Effector memory CD4-positive, alpha-beta T cell (primary cell): Measurements from ENCODE around the gene GJD4.
A peak's percentile ranks its signal among the peaks of the same experiment; 100 is the strongest.

Experiments
- DNase-seq, 3 donors: peaks; one replicate each; pipeline ENCODE4 v3.0.0-alpha.2; 2020
- H3K27ac ChIP-seq: 2 replicates; pipeline ENCODE4 v1.7.0; 2013; ENCODE audit warnings: mild to moderate bottlenecking, low read length, moderate library complexity; ENCODE audit not compliant: insufficient read depth, poor library complexity, severe bottlenecking
- H3K27me3 ChIP-seq: replicated peaks from 2 replicates; pipeline ENCODE4 v1.7.0; 2013; ENCODE audit warnings: mild to moderate bottlenecking, low read length; ENCODE audit not compliant: insufficient read depth, control insufficient read depth, poor library complexity, severe bottlenecking
- H3K36me3 ChIP-seq: 2 replicates; pipeline ENCODE4 v1.7.0; 2013; ENCODE audit warnings: mild to moderate bottlenecking, low read length, moderate library complexity; ENCODE audit not compliant: control insufficient read depth, insufficient read depth
- H3K4me1 ChIP-seq: 2 replicates; pipeline ENCODE4 v1.7.0; 2013; ENCODE audit warnings: low read length, mild to moderate bottlenecking; ENCODE audit not compliant: control insufficient read depth, insufficient read depth, poor library complexity, severe bottlenecking
- H3K4me3 ChIP-seq: 2 replicates; pipeline ENCODE4 v1.7.0; 2013; ENCODE audit warnings: low read length, low read depth, mild to moderate bottlenecking; ENCODE audit not compliant: insufficient read depth, poor library complexity, severe bottlenecking
- H3K9me3 ChIP-seq: 2 replicates; pipeline ENCODE4 v1.7.0; 2013; ENCODE audit warnings: mild to moderate bottlenecking, low read length, moderate library complexity; ENCODE audit not compliant: control insufficient read depth
- total RNA-seq, 3 donors: gene quantifications; one replicate each; lab custom pipeline; 2026; lab: John Stamatoyannopoulos, UW

The GJD4 gene, protein sequence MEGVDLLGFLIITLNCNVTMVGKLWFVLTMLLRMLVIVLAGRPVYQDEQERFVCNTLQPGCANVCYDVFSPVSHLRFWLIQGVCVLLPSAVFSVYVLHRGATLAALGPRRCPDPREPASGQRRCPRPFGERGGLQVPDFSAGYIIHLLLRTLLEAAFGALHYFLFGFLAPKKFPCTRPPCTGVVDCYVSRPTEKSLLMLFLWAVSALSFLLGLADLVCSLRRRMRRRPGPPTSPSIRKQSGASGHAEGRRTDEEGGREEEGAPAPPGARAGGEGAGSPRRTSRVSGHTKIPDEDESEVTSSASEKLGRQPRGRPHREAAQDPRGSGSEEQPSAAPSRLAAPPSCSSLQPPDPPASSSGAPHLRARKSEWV
- total RNA-seq: 0 to 0.19 (median 0) reads per million in 3 donors

DNA sequence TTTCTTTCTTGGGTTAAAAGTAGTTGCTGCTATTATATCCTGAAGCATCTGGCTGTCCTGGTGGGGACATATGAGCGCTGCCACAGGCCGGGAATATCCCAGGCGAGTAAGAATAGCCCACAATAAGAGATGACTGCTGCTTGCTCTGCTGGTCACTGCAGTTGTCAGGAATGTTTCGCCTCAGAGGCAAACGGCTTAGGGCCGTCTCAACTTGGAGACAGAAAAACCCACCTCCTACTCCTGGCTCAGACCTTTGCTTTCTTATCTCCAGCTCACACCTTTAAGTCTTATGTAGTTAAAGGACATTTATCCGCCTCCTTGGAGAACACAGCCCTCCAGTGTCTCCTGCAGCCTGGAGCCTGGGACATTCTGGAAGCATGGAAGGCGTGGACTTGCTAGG, at the start of gene GJD4:
Gene GJD4 (plus strand): TSS at position 151 of the 400 bp plus-strand sequence. CDS start 227 bp downstream, at position 378.
- Histone ChIP-seq H3K9me3 (no peaks in the 10 kb centered on the region), H3K27me3 (peaks cover 4% of the 10 kb centered on the region), H3K27ac (no peak within 1 kb of the TSS), H3K4me3 (no peak within 1 kb of the TSS), H3K4me1 (peaks cover 9% of the 10 kb centered on the region), H3K36me3 (no peaks in the 10 kb centered on the region)
- no peak for DNase-seq

- H3K27me3 ChIP-seq: no peaks in the 10 kb centered on the region
- no peaks in the 10 kb centered on the region for H3K4me1 ChIP-seq
- no peak overlapping the region for H3K4me3 ChIP-seq
- H3K9me3 ChIP-seq: no peaks in the 10 kb centered on the region
- H3K27ac ChIP-seq: no peak overlapping the region
- peaks cover 21% of the 10 kb centered on the region for H3K36me3 ChIP-seq
- no peak for DNase-seq
These were observed 48.9 kb upstream of the GJD4 start for GRCh38 chr10:35555962-35556930.

DNA sequence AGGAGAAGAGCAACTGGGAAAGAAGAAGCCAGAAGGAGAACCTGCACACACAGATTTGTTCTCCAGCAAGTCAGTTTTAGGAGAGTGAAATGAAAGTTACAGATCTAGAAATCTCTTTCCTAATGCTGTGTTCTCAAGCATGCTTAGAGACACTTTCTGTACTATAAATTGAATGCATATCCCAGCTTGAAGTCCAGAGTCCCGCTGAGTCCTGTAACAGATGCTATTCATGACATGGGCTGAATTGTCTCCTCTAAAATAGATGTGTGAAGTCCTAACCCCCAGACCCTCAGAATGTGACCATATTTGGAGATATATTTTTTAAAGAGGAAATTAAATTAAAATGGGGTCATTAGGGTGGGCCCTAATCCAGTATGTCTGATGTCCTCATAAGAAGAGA, 46.9 kb upstream of the GJD4 start:
- Histone ChIP-seq H3K4me1 (no peaks in the 10 kb centered on the region), H3K36me3 (peaks cover 16% of the 10 kb centered on the region)
- DNase-seq: no peak

GRCh38 chr10:35559416-35559815, 45.7 kb upstream of the GJD4 start:
- no peaks in the 10 kb centered on the region for H3K4me1 ChIP-seq
- H3K27ac ChIP-seq: no peak overlapping the region
- H3K4me3 ChIP-seq: no peak overlapping the region
- no peaks in the 10 kb centered on the region for H3K27me3 ChIP-seq
- no peaks in the 10 kb centered on the region for H3K9me3 ChIP-seq
- no peak for DNase-seq
- H3K36me3 ChIP-seq: peaks cover 5% of the 10 kb centered on the region

More for the DNA sequence above, 46.9 kb upstream of the GJD4 start:
- no peaks in the 10 kb centered on the region for H3K27me3 ChIP-seq
- no peak overlapping the region for H3K27ac ChIP-seq
- no peak overlapping the region for H3K4me3 ChIP-seq
- H3K9me3 ChIP-seq: no peaks in the 10 kb centered on the region

DNA sequence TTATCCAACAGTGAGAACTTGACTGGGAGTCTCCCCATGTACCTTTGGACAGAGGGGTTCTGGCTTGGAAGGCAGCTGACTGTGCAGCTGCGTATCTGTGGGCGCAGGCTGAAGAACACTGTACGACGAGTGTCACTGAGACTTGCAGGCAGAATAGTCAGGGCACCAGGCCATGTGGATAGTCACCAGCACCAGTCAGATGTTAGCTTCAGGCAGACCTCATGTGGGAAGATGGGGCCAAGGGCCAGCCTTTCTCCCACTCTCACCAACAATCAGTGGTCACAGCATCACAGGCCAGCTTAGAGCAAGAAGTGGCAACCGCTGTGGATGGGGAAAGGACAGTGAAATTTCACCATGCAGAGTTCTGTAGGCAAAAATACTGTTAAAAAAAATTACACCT, 43.4 kb upstream of the GJD4 start:
- DNase-seq: no peak
- Histone ChIP-seq H3K36me3 (peaks cover 16% of the 10 kb centered on the region), H3K27me3 (no peaks in the 10 kb centered on the region), H3K4me3 (no peak overlapping the region), H3K27ac (no peak overlapping the region), H3K4me1 (no peaks in the 10 kb centered on the region), H3K9me3 (no peaks in the 10 kb centered on the region)

- Histone ChIP-seq H3K27ac (no peak overlapping the region), H3K9me3 (no peaks in the 10 kb centered on the region), H3K4me3 (no peak overlapping the region), H3K27me3 (no peaks in the 10 kb centered on the region), H3K36me3 (peaks cover 22% of the 10 kb centered on the region), H3K4me1 (no peaks in the 10 kb centered on the region)
- DNase-seq: no peak
These were observed 42.7 kb upstream of the GJD4 start for GRCh38 chr10:35562427-35562826.

- Histone ChIP-seq H3K27me3 (no peaks in the 10 kb centered on the region), H3K9me3 (no peaks in the 10 kb centered on the region), H3K36me3 (peaks cover 31% of the 10 kb centered on the region), H3K4me1 (no peaks in the 10 kb centered on the region), H3K27ac (no peak overlapping the region), H3K4me3 (no peak overlapping the region)
- DNase-seq: peak in 1 of 3 donors; percentile 6
These were observed 41.8 kb upstream of the GJD4 start for GRCh38 chr10:35563261-35563891.

DNA sequence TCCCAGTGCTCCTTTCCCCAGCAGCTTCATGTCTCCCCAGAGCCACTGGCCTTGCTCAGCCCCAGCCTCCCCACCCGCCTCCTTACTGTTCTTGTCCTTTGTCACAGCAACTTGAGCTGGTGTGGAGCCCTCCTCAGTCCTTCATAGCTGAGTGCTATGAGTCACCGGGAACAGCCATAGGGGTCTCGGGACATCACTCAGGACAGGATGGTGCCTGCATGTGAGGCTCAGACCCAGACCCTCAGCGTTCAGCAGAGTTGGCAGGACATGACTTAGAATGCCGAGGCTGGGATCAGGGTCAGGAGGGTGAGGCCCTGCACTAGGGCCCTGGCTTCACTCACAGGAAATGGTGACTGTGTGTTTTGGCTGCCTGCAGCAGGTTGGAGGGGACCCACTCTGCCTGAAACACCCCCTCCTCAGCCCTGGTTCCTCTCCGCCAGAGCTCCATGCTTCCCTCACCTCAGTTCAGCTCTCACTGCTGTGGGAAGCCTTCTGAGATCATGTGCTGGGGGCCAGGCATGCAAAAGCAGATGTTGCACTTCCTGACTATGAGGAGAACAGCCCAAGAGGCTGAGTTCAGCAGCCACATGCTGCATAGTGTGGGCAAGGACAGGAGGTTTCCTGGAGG, 40.7 kb upstream of the GJD4 start:
- no peak for DNase-seq
- Histone ChIP-seq H3K27me3 (no peaks in the 10 kb centered on the region), H3K27ac (no peak overlapping the region), H3K36me3 (peaks cover 42% of the 10 kb centered on the region), H3K4me1 (no peaks in the 10 kb centered on the region), H3K4me3 (no peak overlapping the region), H3K9me3 (no peaks in the 10 kb centered on the region)

- no peaks in the 10 kb centered on the region for H3K9me3 ChIP-seq
- no peak overlapping the region for H3K4me3 ChIP-seq
- no peak for DNase-seq
- peaks cover 47% of the 10 kb centered on the region for H3K36me3 ChIP-seq
- no peaks in the 10 kb centered on the region for H3K27me3 ChIP-seq
- no peak overlapping the region for H3K27ac ChIP-seq
- H3K4me1 ChIP-seq: no peaks in the 10 kb centered on the region
These were observed 39.5 kb upstream of the GJD4 start for GRCh38 chr10:35565602-35566081.
